Measurements from ENCODE around the gene PINK1. TPM values are rescaled to one million over a fixed set of nuclear protein-coding genes. Genes with fewer than 3 reads are reported as not detected.
"Not testable (repeated sequence)": the region's sequence is repeated elsewhere in the genome, so short reads cannot be mapped to it uniquely, and the experiment has no call there.

Gene PINK1
- polyA plus RNA-seq, 1 of the 3 experiments (the other 2 are of a cell fraction): 24.4 TPM

- Histone ChIP-seq H3K4me1 (ENCODE audit: control insufficient read depth in 1 of 2, insufficient read depth in 2 of 2, low read depth in 1 of 2, low read length in 1 of 2) (peaks cover 0 to 7% of the 10 kb centered on the region in 2 experiments; a peak in 1 of 4 replicates), H4K20me1 (ENCODE audit: insufficient read depth) (no peaks in the 10 kb centered on the region), H3K9ac (no peak overlapping the region), H3K27ac (ENCODE audit: low read depth in 2 of 2, low read length in 1 of 2) (no peak overlapping the region; a peak in 1 of 4 replicates), H3K79me2 (ENCODE audit: insufficient read depth) (no peaks in the 10 kb centered on the region), H3K9me2 (no peaks in the 10 kb centered on the region), H3K9me3 (no peaks in the 10 kb centered on the region), H3K36me3 (replicated peaks in 1 of 2; ENCODE audit: control insufficient read depth in 1 of 2, insufficient read depth in 2 of 2, low read length in 1 of 2) (no peaks in the 10 kb centered on the region), H3K4me3 (ENCODE audit: low read depth in 2 of 2, low read length in 1 of 2) (no peak overlapping the region), H3K4me2 (peak overlapping the region; percentile 3; the same call in 1 of the 2 replicates), H3F3A (replicated peaks; ENCODE audit: insufficient read depth) (no peaks in the 10 kb centered on the region), H3K27me3 (ENCODE audit: insufficient read depth) (no peaks in the 10 kb centered on the region), H2AFZ (ENCODE audit: low read depth) (no peak overlapping the region)
- no peak for TF ChIP-seq POLR2AphosphoS5 (IDR thresholded peaks at IDR 0.05; ENCODE audit: low read depth, low read length)
- no peak for TF ChIP-seq RCOR1 (IDR thresholded peaks at IDR 0.05; ENCODE audit: low read length)
- no peak for TF ChIP-seq RXRA (IDR thresholded peaks at IDR 0.05; ENCODE audit: borderline replicate concordance, low read depth)
- no peak for TF ChIP-seq CTCF (IDR thresholded peaks at IDR 0.05)
- TF ChIP-seq GATA2 (CRISPR knock-in tag; IDR thresholded peaks at IDR 0.05): no peak
- TF ChIP-seq, protein P1, sequence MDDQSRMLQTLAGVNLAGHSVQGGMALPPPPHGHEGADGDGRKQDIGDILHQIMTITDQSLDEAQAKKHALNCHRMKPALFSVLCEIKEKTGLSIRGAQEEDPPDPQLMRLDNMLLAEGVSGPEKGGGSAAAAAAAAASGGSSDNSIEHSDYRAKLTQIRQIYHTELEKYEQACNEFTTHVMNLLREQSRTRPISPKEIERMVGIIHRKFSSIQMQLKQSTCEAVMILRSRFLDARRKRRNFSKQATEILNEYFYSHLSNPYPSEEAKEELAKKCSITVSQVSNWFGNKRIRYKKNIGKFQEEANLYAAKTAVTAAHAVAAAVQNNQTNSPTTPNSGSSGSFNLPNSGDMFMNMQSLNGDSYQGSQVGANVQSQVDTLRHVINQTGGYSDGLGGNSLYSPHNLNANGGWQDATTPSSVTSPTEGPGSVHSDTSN (IDR thresholded peaks at IDR 0.05): no peak
- no peak for TF ChIP-seq TCF12 (IDR thresholded peaks at IDR 0.05)
- TF ChIP-seq, protein P2, sequence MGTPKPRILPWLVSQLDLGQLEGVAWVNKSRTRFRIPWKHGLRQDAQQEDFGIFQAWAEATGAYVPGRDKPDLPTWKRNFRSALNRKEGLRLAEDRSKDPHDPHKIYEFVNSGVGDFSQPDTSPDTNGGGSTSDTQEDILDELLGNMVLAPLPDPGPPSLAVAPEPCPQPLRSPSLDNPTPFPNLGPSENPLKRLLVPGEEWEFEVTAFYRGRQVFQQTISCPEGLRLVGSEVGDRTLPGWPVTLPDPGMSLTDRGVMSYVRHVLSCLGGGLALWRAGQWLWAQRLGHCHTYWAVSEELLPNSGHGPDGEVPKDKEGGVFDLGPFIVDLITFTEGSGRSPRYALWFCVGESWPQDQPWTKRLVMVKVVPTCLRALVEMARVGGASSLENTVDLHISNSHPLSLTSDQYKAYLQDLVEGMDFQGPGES (IDR thresholded peaks at IDR 0.05; ENCODE audit: low read depth, low read length): no peak
- TF ChIP-seq, protein P3, sequence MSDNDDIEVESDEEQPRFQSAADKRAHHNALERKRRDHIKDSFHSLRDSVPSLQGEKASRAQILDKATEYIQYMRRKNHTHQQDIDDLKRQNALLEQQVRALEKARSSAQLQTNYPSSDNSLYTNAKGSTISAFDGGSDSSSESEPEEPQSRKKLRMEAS (IDR thresholded peaks at IDR 0.05; ENCODE audit: low read depth): no peak
- TF ChIP-seq USF2 (IDR thresholded peaks at IDR 0.05; ENCODE audit: borderline replicate concordance, low read depth, low read length): no peak
- TF ChIP-seq FOXJ3 (CRISPR knock-in tag; IDR thresholded peaks at IDR 0.05): no peak
- TF ChIP-seq TEAD4 (IDR thresholded peaks at IDR 0.05; ENCODE audit: borderline replicate concordance, insufficient read depth): no peak
- TF ChIP-seq, protein P4, sequence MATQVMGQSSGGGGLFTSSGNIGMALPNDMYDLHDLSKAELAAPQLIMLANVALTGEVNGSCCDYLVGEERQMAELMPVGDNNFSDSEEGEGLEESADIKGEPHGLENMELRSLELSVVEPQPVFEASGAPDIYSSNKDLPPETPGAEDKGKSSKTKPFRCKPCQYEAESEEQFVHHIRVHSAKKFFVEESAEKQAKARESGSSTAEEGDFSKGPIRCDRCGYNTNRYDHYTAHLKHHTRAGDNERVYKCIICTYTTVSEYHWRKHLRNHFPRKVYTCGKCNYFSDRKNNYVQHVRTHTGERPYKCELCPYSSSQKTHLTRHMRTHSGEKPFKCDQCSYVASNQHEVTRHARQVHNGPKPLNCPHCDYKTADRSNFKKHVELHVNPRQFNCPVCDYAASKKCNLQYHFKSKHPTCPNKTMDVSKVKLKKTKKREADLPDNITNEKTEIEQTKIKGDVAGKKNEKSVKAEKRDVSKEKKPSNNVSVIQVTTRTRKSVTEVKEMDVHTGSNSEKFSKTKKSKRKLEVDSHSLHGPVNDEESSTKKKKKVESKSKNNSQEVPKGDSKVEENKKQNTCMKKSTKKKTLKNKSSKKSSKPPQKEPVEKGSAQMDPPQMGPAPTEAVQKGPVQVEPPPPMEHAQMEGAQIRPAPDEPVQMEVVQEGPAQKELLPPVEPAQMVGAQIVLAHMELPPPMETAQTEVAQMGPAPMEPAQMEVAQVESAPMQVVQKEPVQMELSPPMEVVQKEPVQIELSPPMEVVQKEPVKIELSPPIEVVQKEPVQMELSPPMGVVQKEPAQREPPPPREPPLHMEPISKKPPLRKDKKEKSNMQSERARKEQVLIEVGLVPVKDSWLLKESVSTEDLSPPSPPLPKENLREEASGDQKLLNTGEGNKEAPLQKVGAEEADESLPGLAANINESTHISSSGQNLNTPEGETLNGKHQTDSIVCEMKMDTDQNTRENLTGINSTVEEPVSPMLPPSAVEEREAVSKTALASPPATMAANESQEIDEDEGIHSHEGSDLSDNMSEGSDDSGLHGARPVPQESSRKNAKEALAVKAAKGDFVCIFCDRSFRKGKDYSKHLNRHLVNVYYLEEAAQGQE (IDR thresholded peaks at IDR 0.05; ENCODE audit: low read depth, low read length): no peak
- no peak for TF ChIP-seq FOXM1 (IDR thresholded peaks at IDR 0.05; ENCODE audit: low read depth)
- TF ChIP-seq RFX5 (IDR thresholded peaks at IDR 0.05; ENCODE audit: low read length): no peak
- no peak for TF ChIP-seq MXI1 (IDR thresholded peaks at IDR 0.05; ENCODE audit: low read depth, low read length)
- TF ChIP-seq JUND (IDR thresholded peaks at IDR 0.05): no peak
- TF ChIP-seq EZH2phosphoT487 (IDR thresholded peaks at IDR 0.05; ENCODE audit: borderline replicate concordance, low read depth): no peak
- DNase-seq: no peak
- POLR2A ChIA-PET: no interaction called here
- 87% methylated on average over 7 of the region's 7 CpGs for WGBS (ENCODE audit: low lambda C conversion rate)
- CTCF ChIA-PET: no interaction called here
These were observed 28.6 kb upstream of the PINK1 start for GRCh38 chr1:20604678-20605077.

- POLR2A ChIA-PET: not testable (repeated sequence)
- 87% methylated on average over 7 of the region's 7 CpGs for WGBS (ENCODE audit: low lambda C conversion rate)
- CTCF ChIA-PET: interaction anchor here (1.0 kb wide), 1 partner anchor 84 kb away, joined by 3 read pairs; no protein-coding TSS in a partner anchor
These were observed 26.3 kb upstream of the PINK1 start for GRCh38 chr1:20606801-20607570.

More at GRCh38 chr1:20606801-20607570, 26.3 kb upstream of the PINK1 start:
- not testable (repeated sequence) for H4K20me1 ChIP-seq (ENCODE audit: insufficient read depth); H3K27ac ChIP-seq (ENCODE audit: low read depth in 2 of 2, low read length in 1 of 2); H3K4me1 ChIP-seq (ENCODE audit: control insufficient read depth in 1 of 2, insufficient read depth in 2 of 2, low read depth in 1 of 2, low read length in 1 of 2); H2AFZ ChIP-seq (ENCODE audit: low read depth); DNase-seq; H3K79me2 ChIP-seq (ENCODE audit: insufficient read depth); H3K4me2 ChIP-seq; H3K9me3 ChIP-seq; H3K9ac ChIP-seq; H3K36me3 ChIP-seq (replicated peaks in 1 of 2; ENCODE audit: control insufficient read depth in 1 of 2, insufficient read depth in 2 of 2, low read length in 1 of 2); H3F3A ChIP-seq (replicated peaks; ENCODE audit: insufficient read depth); H3K27me3 ChIP-seq (ENCODE audit: insufficient read depth); H3K4me3 ChIP-seq (ENCODE audit: low read depth in 2 of 2, low read length in 1 of 2); H3K9me2 ChIP-seq
